Embryonic facial prominence (tissue), 1 donor: ENCODE measurements around the gene CDRT4.

Experiments used
- DNase-seq: peaks from one replicate; pipeline ENCODE4 v3.0.0-alpha.2; 2016; ENCODE audit errors: extremely low spot score

CDRT4 gene

DNA sequence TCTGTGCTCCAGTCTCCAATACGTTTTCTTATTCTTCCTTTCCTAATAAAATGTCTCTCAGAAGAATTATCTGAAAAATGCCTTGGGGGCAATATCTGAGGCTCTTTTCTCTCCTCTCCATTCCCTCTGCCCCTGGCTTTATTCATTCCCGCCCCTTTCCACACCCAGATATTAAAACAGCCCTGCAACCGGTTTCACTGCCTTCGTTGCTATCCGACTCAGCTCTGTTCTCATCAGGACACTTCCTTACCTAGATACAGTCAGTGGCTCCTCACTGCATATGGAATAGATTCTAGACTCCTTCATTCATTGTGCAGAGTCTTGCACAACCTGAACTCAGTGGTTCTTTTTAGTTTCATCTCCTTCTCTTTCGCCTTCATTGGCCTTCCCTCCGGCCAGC lies 74.0 kb downstream of the CDRT4 start:
- DNase-seq = no peak

DNA sequence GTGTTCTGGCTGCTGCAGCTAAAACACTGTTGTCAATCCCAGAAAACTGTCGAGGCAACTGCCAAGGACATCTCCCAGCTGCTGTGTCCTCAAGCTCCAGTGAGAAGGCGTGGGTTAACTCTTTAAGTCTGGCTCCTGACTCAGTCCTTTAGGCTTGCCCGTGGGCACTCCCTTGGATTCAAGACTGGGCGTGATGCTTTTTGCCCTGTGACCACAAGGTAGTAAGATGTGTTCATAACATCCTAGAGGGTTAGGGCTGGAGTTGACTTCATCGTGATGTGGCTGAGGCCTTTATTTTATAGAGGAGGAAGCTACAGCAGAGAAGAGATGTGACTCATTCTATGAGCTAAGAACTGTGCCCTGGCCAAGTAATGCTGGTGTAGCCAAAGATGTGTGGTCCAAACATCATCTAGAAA lies 75.1 kb downstream of the CDRT4 start:
- DNase-seq = no peak

DNA sequence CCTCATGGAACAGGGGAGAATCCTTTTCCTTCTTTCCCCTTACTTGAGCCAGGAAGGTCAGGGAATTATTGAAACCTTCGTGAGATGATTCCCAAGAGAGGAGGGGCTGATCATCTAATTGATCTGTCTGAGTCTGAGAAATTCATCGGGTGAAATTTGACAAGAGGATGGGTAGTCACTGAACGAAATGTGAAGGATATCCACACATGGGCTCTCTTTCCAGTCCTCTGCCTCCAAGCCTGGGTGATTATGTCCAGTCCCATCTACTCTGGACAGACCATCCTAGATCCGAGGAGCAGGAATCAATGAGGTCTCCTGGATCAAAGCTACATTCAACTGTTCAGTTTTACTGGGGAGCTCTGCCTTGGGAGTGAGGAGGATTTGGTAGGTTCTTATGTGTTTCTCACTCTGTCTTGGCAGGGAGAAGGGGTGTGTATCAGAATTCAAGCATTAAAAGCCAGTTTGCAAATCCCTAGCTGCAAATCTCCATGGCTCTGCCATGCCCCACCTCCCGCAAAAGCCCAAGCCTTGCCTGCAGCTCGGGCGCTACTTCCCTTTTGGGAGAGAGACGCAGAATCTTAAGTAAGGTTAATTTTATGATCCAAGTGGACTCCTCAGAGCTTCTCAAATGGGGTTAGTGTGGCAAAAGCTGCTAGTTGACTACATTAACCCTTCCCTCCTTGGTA lies 78.9 kb downstream of the CDRT4 start:
- no peak for DNase-seq

DNA sequence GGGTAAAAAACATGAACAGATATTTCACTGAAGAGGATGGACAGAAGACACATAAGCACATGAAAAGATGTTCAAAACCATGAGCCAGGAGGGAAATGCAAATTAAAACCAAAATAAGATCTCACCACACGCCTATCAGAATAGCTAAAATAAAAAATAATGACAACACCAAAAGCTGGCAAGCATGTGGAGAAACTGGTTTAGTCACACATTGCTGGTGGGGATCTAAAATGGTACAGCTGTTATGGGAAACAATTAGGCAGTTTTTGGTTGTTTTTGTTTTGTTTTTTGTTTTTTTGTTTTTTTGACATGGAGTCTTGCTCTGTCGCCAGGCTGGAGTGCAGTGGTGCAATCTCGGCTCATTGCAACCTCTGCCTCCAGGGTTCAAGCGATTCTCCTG lies 81.3 kb downstream of the CDRT4 start:
- DNase-seq = no peak
